Neuronal stem cell (in vitro differentiated cells): Measurements from ENCODE around the gene LSAMP.
"Not testable (repeated sequence)": the region's sequence is repeated elsewhere in the genome, so short reads cannot be mapped to it uniquely, and the experiment has no call there.

Experiments used
- DNase-seq: peaks from one replicate; pipeline ENCODE4 v3.0.0-alpha.2; 2013; ENCODE audit warnings: low spot score
- H2AFZ ChIP-seq: one replicate; pipeline ENCODE4 v1.6.1; 2013; ENCODE audit warnings: mild to moderate bottlenecking, low read length, inconsistent platforms
- H2AK5ac ChIP-seq: 2 replicates; pipeline ENCODE4 v1.6.1; 2013; ENCODE audit warnings: low read depth, mild to moderate bottlenecking, inconsistent platforms, low read length, moderate library complexity, mixed read lengths
- H2BK120ac ChIP-seq: 2 replicates; pipeline ENCODE4 v1.6.1; 2013; ENCODE audit warnings: low read depth, mild to moderate bottlenecking, inconsistent platforms, low read length, moderate library complexity, mixed read lengths
- H2BK12ac ChIP-seq: one replicate; pipeline ENCODE4 v1.6.1; 2013; ENCODE audit warnings: low read length, inconsistent platforms
- H2BK15ac ChIP-seq: 2 replicates; pipeline ENCODE4 v1.6.1; 2013; ENCODE audit warnings: mild to moderate bottlenecking, low read length, inconsistent platforms, mixed read lengths
- H2BK5ac ChIP-seq: one replicate; pipeline ENCODE4 v1.6.1; 2013; ENCODE audit warnings: inconsistent platforms, mild to moderate bottlenecking, low read length, moderate library complexity
- H3K14ac ChIP-seq: one replicate; pipeline ENCODE4 v1.6.1; 2013; ENCODE audit warnings: low read length, inconsistent platforms
- H3K18ac ChIP-seq: 2 replicates; pipeline ENCODE4 v1.6.1; 2013; ENCODE audit warnings: low read length, inconsistent platforms
- H3K23ac ChIP-seq: 2 replicates; pipeline ENCODE4 v1.6.1; 2013; ENCODE audit warnings: low read depth, mild to moderate bottlenecking, mixed read lengths, low read length, inconsistent platforms; ENCODE audit not compliant: poor library complexity
- H3K27ac ChIP-seq: replicated peaks from 3 replicates; pipeline ENCODE4 v1.5.1; 2013; ENCODE audit warnings: low read length, inconsistent platforms
- H3K27me3 ChIP-seq, 3 experiments: 2 replicates each; pipeline ENCODE4 v1.6.1; 2013; ENCODE audit warnings: low read length in 3 of 3, mild to moderate bottlenecking in 2 of 3, inconsistent platforms in 1 of 3, low read depth in 1 of 3, mixed read lengths in 1 of 3, moderate library complexity in 1 of 3; ENCODE audit not compliant: control insufficient read depth in 3 of 3, insufficient read depth in 3 of 3
- H3K36me3 ChIP-seq, 2 donors: replicated peaks in 1 of 2; 2 replicates each; pipeline ENCODE4 v1.6.1; 2013; ENCODE audit warnings: low read length in 2 of 2; ENCODE audit not compliant: control insufficient read depth in 2 of 2, insufficient read depth in 2 of 2
- H3K4ac ChIP-seq: 2 replicates; pipeline ENCODE4 v1.6.1; 2013; ENCODE audit warnings: inconsistent platforms, mild to moderate bottlenecking, low read length, moderate library complexity
- H3K4me1 ChIP-seq, 2 donors: 1 replicate in 1 of 2; 2 replicates in 1 of 2; pipeline ENCODE4 v1.6.1; 2013; ENCODE audit warnings: low read length in 2 of 2, low read depth in 1 of 2; ENCODE audit not compliant: control insufficient read depth in 2 of 2, insufficient read depth in 1 of 2
- H3K4me2 ChIP-seq: one replicate; pipeline ENCODE4 v1.6.1; 2013; ENCODE audit warnings: mild to moderate bottlenecking, low read length, inconsistent platforms; ENCODE audit not compliant: insufficient read depth, poor library complexity, severe bottlenecking
- H3K4me3 ChIP-seq, 2 donors: 2 replicates each; pipeline ENCODE4 v1.5.1; 2013; ENCODE audit warnings: low read length in 2 of 2, mild to moderate bottlenecking in 2 of 2, inconsistent platforms in 1 of 2, moderate library complexity in 1 of 2
- H3K79me1 ChIP-seq: one replicate; pipeline ENCODE4 v1.6.1; 2013; ENCODE audit warnings: low read depth, mild to moderate bottlenecking, inconsistent platforms, low read length, moderate library complexity
- H3K9ac ChIP-seq: one replicate; pipeline ENCODE4 v1.6.1; 2013; ENCODE audit warnings: mild to moderate bottlenecking, low read depth, low read length, inconsistent platforms; ENCODE audit not compliant: poor library complexity
- H3K9me3 ChIP-seq, 2 donors: replicated peaks in 1 of 2; 2 replicates each; pipeline versions ENCODE3 to v1.6.1; 2013; ENCODE audit warnings: low read length in 2 of 2, mild to moderate bottlenecking in 2 of 2, inconsistent platforms in 1 of 2, low read depth in 1 of 2, mixed read lengths in 1 of 2, moderate library complexity in 1 of 2; ENCODE audit not compliant: control insufficient read depth in 2 of 2, insufficient read depth in 1 of 2
- H4K8ac ChIP-seq: one replicate; pipeline ENCODE4 v1.6.1; 2013; ENCODE audit warnings: low read depth, mild to moderate bottlenecking, inconsistent platforms, low read length, moderate library complexity
- H4K91ac ChIP-seq: one replicate; pipeline ENCODE4 v1.6.1; 2013; ENCODE audit warnings: low read length, low read depth, mild to moderate bottlenecking, inconsistent platforms; ENCODE audit not compliant: poor library complexity
- WGBS, 2 donors: extraction: QIAGEN DNeasy Blood & Tissue Kit; methylation state at CpG; one replicate each; pipeline ENCODE4 v1.1.7; 2013; ENCODE audit warnings: missing lambda C conversion rate in 2 of 2, mixed read lengths in 1 of 2; ENCODE audit not compliant: insufficient read length in 2 of 2, insufficient replicate concordance in 1 of 2; ENCODE audit errors: extremely low coverage in 2 of 2; 5-methylcytosine and 5-hydroxymethylcytosine counted together

Gene LSAMP

DNA sequence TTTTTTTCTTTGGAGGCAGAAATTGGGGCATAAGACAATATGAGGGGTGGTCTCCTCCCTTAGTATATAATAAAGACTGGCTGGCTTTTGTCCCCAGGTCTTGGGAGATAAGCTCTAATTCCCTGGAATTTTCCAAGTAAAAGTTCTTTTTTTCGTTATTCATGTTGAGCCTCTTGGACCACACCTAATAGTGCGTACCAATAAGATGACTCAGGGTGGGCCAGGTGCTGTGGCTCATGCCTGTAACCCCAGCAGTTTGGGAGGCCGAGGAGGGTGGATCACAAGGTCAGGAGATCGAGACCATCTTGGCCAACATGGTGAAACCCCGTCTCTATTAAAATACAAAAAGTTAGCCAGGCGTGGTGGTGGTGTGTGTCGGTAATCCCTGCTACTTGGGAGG is 645.2 kb downstream of the LSAMP start:
- not testable (repeated sequence) for H2BK15ac ChIP-seq, H3K79me1 ChIP-seq, H2BK12ac ChIP-seq, H2BK120ac ChIP-seq, DNase-seq, H4K91ac ChIP-seq, H3K9ac ChIP-seq, H2AFZ ChIP-seq, H3K23ac ChIP-seq, H3K27ac ChIP-seq, H2BK5ac ChIP-seq, H3K9me3 ChIP-seq, H3K14ac ChIP-seq, H4K8ac ChIP-seq, H3K36me3 ChIP-seq, H2AK5ac ChIP-seq, H3K4me3 ChIP-seq, H3K4ac ChIP-seq, H3K18ac ChIP-seq, H3K4me2 ChIP-seq, H3K4me1 ChIP-seq
- peaks cover 0 to 26% (median 0%) of the 10 kb centered on the region in 3 experiments for H3K27me3 ChIP-seq
- no CpG with 5 or more reads among the region's 7 CpGs for WGBS, 2 donors

DNA sequence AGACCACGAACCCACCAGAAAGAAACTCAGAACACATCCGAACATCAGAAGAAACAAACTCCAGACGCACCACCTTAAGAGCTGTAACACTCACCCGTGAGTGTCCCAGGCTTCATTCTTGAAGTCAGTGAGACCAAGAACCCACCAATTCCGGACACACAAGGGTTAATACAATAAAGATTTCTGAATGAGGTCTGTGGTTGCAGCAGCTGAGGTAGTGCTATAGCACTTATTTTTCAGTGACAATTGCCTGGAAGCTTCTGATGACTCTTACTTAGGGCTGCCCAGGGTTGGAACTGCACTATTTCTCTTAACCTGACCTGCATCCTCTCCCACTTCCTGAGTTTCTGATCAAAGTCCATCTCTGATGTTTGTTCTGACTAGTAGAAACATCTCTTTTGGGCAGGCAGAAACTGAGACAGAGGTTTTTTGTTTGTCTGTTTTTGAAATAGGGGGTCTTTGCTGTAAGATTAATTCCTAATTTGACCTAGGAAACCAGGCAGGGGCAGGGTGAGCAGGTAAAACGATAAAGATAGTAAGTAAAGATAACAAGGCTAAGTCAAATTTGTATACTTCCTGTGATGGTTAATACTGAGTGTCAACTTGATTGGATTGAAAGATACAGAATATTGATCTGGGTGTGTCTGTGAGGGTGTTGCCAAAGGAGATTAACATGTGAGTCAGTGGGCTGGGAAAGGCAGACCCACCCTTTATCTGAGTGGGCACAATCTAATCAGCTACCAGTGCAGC is 652.9 kb downstream of the LSAMP start:
- no peak overlapping the region for H2BK12ac ChIP-seq
- no peak overlapping the region for H2BK15ac ChIP-seq
- H3K9ac ChIP-seq, result no peak overlapping the region
- H4K91ac ChIP-seq, result no peak overlapping the region
- no peak for DNase-seq
- peaks cover 0 to 7% of the 10 kb centered on the region in 2 donors for H3K9me3 ChIP-seq
- H3K23ac ChIP-seq, result no peak overlapping the region
- no peak overlapping the region for H2AK5ac ChIP-seq
- no peak overlapping the region for H3K14ac ChIP-seq
- no peak overlapping the region for H3K4me3 ChIP-seq
- no CpG with 5 or more reads among the region's 6 CpGs for WGBS, 2 donors
- H2BK120ac ChIP-seq, result no peak overlapping the region
- no peaks in the 10 kb centered on the region for H3K79me1 ChIP-seq
- no peak overlapping the region for H2AFZ ChIP-seq
- H3K4me2 ChIP-seq, result no peak overlapping the region
- no peaks in the 10 kb centered on the region for H3K27me3 ChIP-seq
- no peaks in the 10 kb centered on the region for H3K4me1 ChIP-seq
- no peak overlapping the region for H4K8ac ChIP-seq
- H2BK5ac ChIP-seq, result no peak overlapping the region
- H3K18ac ChIP-seq, result no peak overlapping the region
- no peak overlapping the region for H3K27ac ChIP-seq
- H3K4ac ChIP-seq, result no peak overlapping the region
- no peaks in the 10 kb centered on the region for H3K36me3 ChIP-seq

DNA sequence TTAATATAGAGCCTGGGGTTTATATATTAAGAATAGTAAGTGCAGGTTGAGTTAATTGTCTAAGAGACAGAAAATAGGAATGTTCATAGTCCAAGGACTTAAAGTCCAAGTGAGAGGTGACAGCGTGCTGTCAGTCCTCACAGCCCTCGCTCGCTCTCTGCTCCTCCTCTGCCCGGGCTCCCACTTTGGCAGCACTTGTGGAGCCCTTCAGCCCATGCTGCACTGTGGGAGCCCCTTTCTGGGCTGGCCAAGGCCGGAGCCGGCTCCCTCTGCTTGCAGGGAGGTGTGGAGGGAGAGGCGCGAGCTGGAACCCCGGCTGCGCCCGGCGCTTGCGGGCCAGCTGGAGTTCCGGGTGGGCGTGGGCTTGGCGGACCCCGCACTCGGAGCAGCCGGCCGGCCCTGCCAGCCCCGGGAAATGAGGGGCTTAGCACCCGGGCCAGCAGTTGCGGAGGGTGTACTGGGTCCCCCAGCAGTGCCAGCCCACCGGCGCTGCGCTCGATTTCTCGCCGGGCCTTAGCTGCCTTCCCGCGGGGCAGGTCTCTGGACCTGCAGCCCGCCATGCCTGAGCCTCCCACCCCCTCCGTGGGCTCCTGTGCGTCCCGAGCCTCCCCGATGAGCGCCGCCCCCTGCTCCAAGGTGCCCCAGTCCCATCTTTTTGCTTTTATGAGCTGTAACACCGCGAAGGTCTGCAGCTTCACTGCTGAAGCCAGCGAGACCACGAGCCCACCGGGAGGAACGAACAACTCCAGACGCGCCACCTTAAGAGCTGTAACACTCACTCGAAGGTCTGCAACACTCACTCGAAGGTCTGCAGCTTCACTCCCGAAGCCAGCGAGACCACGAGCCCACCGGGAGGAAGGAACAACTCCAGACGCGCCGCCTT is 653.8 kb downstream of the LSAMP start:
- not testable (repeated sequence) for H4K8ac ChIP-seq

DNA sequence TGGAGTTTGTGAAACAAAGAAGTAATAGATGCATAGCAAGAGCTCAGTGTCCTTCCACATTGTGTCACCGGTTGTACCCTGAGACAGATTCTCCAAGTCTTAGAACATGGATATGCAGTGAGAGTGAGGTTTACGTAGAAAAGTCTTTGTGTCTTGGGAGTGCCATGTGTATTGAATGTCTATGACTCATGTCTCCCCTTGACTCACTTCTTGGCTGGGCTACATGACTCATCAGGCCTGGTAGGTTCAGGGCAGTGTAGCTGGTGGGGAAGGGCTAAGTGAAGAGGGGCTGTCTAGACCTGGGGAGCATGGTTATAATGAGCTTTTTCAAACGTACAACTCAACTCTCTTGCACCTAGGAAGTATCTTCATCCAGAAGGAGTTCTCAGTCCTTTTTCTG is 654.5 kb downstream of the LSAMP start:
- Histone ChIP-seq H3K4me1 (no peaks in the 10 kb centered on the region), H4K8ac (no peak overlapping the region), H3K27me3 (no peaks in the 10 kb centered on the region), H2BK12ac (no peak overlapping the region), H3K27ac (no peak overlapping the region), H3K23ac (no peak overlapping the region), H2BK5ac (no peak overlapping the region), H3K9ac (no peak overlapping the region), H3K18ac (no peak overlapping the region), H3K9me3 (peaks cover 0 to 7% of the 10 kb centered on the region in 2 donors), H3K79me1 (no peaks in the 10 kb centered on the region), H3K4ac (no peak overlapping the region), H4K91ac (no peak overlapping the region), H3K4me2 (no peak overlapping the region), H2AK5ac (no peak overlapping the region), H2AFZ (no peak overlapping the region), H3K4me3 (no peak overlapping the region), H2BK120ac (no peak overlapping the region), H2BK15ac (no peak overlapping the region), H3K36me3 (no peaks in the 10 kb centered on the region), H3K14ac (no peak overlapping the region)
- DNase-seq, result no peak
- WGBS, 2 donors, result no CpG with 5 or more reads among the region's 3 CpGs

More for the DNA sequence above, 653.8 kb downstream of the LSAMP start:
- H3K4me3 ChIP-seq, H3K18ac ChIP-seq, H3K27ac ChIP-seq, H3K23ac ChIP-seq, H2AFZ ChIP-seq, DNase-seq, H3K9ac ChIP-seq, H4K91ac ChIP-seq, H3K4ac ChIP-seq, H2BK5ac ChIP-seq, H3K4me1 ChIP-seq, H3K9me3 ChIP-seq, H3K14ac ChIP-seq, H3K79me1 ChIP-seq, H2AK5ac ChIP-seq, H3K4me2 ChIP-seq, H2BK12ac ChIP-seq, H3K36me3 ChIP-seq, H3K27me3 ChIP-seq, H2BK120ac ChIP-seq, H2BK15ac ChIP-seq: not testable (repeated sequence)
- no CpG with 5 or more reads among the region's 55 CpGs for WGBS, 2 donors
